IPS-20b (cell line): ENCODE results near the gene ADARB2.

Experiments used
- H3K27ac ChIP-seq: one replicate; pipeline ENCODE4 v1.5.1; 2013; ENCODE audit warnings: low read length
- H3K27me3 ChIP-seq: 2 replicates; pipeline ENCODE4 v1.6.1; 2013; ENCODE audit warnings: mild to moderate bottlenecking, low read length, inconsistent platforms; ENCODE audit not compliant: insufficient read depth
- H3K36me3 ChIP-seq: 2 replicates; pipeline ENCODE4 v1.6.1; 2013; ENCODE audit warnings: low read depth, mild to moderate bottlenecking, inconsistent platforms, low read length, moderate library complexity; ENCODE audit not compliant: insufficient read depth
- H3K4me1 ChIP-seq: 2 replicates; pipeline ENCODE4 v1.6.1; 2013; ENCODE audit warnings: mild to moderate bottlenecking, control low read depth, inconsistent platforms, low read length, moderate library complexity; ENCODE audit not compliant: insufficient read depth
- H3K4me3 ChIP-seq: 2 replicates; pipeline ENCODE4 v1.5.1; 2013; ENCODE audit warnings: mild to moderate bottlenecking, low read length, inconsistent platforms
- H3K9ac ChIP-seq: 2 replicates; pipeline ENCODE4 v1.6.1; 2013; ENCODE audit warnings: low read depth, mild to moderate bottlenecking, inconsistent platforms, low read length, moderate library complexity
- H3K9me3 ChIP-seq: 2 replicates; pipeline ENCODE4 v1.6.1; 2013; ENCODE audit warnings: mild to moderate bottlenecking, low read depth, low read length, inconsistent platforms; ENCODE audit not compliant: insufficient read depth

Gene ADARB2

DNA sequence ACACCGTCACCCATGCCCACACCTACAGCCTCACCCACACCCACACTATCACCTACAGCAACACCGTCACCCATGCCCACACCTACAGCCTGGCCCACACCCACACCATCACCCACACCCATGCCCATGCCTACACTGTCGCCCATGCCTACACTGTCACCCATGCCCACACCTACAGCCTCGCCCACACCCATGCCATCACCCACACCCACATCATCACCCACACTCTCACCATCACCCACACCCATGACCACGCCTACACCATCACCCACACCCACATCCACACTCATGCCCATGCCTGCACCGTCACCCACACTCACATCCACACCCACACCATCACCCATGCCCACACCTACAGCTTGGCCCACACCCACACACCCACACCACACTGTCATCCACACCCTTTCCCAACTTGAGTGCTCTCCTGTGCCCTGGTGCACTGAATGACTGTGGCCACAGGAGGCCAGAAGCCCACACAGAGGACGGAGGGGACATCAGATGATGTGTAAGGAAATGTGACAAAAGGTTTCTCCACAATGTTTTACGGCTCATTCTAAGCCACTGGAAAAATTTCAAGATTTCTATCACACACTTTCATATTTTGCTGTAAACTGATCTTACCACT, 527.9 kb downstream of the ADARB2 start:
- H3K9ac ChIP-seq: no peak overlapping the region
- no peaks in the 10 kb centered on the region for H3K4me1 ChIP-seq
- no peak overlapping the region for H3K27ac ChIP-seq
- H3K27me3 ChIP-seq: no peaks in the 10 kb centered on the region
- H3K36me3 ChIP-seq: no peaks in the 10 kb centered on the region
- no peaks in the 10 kb centered on the region for H3K9me3 ChIP-seq
- H3K4me3 ChIP-seq: no peak overlapping the region

DNA sequence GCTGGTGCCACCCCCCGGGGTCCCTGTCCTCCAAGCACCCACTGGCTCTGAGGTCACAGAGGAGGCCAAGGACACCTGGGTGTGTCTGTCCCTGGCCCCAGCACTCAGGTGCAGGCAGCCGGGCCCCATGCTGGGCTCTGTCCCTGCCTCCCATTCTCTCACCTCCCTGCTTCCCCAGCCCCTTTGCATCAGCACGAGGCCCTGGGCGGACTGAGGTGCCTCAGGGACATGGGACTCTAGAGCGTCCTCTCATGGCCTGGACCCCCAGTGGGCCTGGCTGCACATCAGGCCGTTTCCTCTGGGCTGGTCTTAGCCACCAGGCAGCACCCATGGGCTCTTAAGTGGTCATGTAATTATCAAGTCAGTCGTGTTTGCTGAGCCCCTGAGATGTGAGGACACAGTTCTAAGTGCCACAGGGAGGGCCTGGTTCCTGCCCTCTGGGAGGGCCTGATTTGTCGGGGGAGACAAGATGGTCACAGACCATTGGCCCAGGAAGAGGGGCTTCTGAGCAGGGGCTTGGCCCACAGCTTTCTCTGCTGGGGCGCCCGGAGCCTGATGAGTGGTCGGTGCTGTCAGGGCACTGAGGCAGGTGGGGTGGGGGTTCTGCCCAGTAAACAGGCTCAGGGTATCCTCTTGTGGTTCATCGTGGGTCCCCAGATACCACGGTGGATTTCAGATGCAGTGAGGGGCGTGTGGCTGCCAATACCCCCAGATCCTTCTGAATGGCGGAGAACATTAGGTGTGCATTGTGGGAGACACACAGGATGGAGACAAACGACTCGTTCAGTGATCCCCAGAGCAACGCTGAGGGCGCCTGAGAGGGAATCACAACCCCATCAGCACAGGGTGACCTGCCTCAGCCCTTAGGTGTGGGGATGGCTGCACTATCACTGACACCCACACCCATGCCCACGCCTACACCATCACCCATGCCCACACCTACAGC, 528.7 kb downstream of the ADARB2 start:
- H3K27me3 ChIP-seq: no peaks in the 10 kb centered on the region
- no peaks in the 10 kb centered on the region for H3K9me3 ChIP-seq
- no peak overlapping the region for H3K9ac ChIP-seq
- H3K36me3 ChIP-seq: no peaks in the 10 kb centered on the region
- no peak overlapping the region for H3K27ac ChIP-seq
- H3K4me3 ChIP-seq: no peak overlapping the region
- H3K4me1 ChIP-seq: no peaks in the 10 kb centered on the region

DNA sequence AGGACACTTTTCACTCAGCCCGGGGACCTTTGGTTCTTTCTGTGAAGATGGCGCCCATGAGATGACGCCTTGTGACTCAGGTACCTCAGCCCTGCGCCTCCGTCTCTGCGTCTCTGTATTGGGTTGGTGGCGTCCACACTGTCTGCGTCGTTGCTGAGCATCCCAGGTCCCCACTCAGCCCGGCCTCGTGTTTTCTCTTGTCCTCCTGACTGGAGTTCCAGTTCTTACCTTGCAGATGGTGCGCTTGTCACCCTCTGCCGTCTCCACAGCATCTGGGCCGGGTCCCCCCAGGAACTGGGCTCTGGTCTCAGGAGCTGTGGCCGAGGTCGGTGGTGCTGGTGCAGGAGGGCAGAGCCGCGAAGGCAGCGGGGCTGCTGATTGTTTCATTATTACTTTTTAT, 530.7 kb downstream of the ADARB2 start:
- Histone ChIP-seq H3K27ac (no peak overlapping the region), H3K4me1 (no peaks in the 10 kb centered on the region), H3K9ac (no peak overlapping the region), H3K27me3 (no peaks in the 10 kb centered on the region), H3K4me3 (no peak overlapping the region), H3K36me3 (no peaks in the 10 kb centered on the region), H3K9me3 (no peaks in the 10 kb centered on the region)

DNA sequence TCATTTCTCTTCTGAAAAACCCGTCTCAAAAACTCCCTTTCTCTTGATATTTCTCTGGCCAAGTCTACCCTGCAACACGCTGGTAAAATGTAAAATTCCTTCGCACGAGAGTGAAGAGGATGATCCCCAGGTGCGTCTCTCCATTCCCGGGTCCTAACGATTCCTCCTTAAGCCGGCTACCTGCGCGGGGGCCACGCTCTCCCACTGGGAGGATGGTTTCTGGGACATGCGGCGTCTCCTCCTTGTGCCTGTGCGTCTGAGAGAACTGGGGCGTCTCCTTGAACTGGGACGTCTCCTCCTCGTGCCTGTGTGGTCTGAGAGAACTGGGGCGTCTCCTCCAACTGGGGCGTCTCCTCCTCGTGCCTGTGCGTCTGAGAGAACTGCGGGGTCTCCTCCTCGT, 531.2 kb downstream of the ADARB2 start:
- no peaks in the 10 kb centered on the region for H3K4me1 ChIP-seq
- H3K27me3 ChIP-seq: no peaks in the 10 kb centered on the region
- H3K4me3 ChIP-seq: no peak overlapping the region
- H3K36me3 ChIP-seq: no peaks in the 10 kb centered on the region
- H3K9ac ChIP-seq: no peak overlapping the region
- no peak overlapping the region for H3K27ac ChIP-seq
- H3K9me3 ChIP-seq: no peaks in the 10 kb centered on the region

DNA sequence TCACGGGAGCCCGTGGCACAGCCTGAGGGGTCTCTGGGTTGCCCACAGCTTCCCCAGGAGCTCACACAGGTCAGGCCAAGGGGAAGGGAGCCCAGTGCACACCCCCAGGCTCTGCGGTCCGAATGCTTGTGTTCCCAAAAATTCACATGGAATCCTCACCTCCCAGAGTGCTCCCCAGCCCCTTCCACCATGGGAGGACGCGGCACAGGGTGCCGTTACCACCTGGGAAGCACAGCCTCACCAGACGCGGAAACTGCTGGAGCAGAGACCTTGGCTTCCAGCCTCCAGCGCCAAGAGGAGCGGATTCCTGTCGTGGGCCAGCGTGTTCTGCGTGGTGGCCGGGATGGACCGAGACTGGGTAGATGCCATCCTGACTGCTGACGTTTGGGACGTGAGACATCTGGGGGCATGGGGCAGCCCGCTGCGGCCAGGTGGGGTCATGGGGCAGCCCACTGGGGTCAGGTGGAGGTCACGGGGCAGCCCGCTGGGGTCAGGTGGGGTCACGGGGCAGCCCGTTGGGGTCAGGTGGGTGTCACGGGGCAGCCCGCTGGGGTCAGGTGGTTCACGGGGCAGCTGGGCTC, 531.8 kb downstream of the ADARB2 start:
- Histone ChIP-seq H3K36me3 (no peaks in the 10 kb centered on the region), H3K4me3 (no peak overlapping the region), H3K27me3 (no peaks in the 10 kb centered on the region), H3K27ac (no peak overlapping the region), H3K4me1 (peaks cover 4% of the 10 kb centered on the region; the same call in 1 of the 2 replicates), H3K9me3 (no peaks in the 10 kb centered on the region), H3K9ac (no peak overlapping the region)

DNA sequence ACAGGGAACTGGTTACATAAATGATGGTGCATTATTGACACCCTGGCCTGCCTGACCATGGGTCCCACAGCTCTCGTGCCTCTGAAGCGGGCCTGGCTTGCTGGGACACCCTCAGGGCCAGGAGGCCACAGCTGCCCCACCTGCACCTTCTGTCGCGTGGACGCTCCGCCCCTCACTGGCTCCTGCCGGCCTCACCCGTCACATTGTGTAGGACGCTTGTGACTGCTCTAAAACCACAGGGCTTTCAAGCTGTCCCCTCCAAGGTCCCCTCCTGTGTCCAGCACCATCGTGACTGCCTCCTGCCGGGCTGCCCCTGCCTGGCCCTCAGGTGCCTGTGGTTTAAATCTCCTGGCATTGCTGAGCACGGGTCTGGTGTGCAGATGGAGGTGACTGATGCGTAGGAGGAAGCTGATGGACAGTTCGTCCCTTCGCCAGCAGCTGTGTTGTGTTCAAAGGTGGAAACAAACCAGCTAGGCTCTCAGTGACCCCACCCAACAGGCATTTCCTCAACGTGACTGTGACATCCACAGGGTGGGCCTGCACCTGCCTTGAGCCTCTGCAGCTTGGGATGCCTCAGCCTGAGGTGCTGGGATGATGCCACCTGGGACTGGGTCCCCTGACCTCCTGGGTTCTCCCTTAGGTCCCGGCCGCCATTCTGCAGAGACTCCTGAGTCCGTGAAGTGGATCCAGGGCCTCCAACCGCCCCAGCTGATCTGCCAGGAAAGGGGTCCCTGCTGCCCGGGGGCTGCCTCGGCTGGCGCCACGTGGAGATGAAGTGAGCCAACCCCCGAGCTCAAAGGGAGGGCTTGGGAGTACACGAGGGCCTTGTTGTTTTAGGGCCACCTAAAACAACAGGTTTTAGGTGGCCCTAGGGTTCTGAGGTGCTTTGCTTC, 532.6 kb downstream of the ADARB2 start:
- H3K27ac ChIP-seq: no peak overlapping the region
- no peak overlapping the region for H3K9ac ChIP-seq
- peaks cover 6% of the 10 kb centered on the region; the same call in 1 of the 2 replicates for H3K4me1 ChIP-seq
- no peaks in the 10 kb centered on the region for H3K36me3 ChIP-seq
- H3K9me3 ChIP-seq: no peaks in the 10 kb centered on the region
- H3K4me3 ChIP-seq: no peak overlapping the region
- no peaks in the 10 kb centered on the region for H3K27me3 ChIP-seq

DNA sequence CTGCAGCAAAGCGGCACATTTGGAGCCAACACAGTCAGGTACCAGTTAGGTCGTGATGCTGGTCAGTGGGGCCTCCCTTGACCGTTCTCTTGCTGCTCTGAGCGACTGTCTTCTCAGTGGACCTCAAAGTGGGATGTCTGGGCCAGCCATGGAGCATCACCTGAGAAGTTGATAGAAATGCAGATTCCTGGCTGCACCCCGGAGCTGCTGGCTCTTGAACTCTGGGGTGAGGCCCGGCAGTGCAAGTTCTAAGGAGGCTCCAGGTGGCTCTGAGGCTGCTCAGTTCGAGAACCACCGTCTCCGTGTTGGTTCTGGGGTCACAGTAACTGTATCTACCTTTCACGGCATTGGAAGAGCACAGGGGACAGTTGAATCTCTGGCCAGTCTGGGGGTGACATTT, 533.6 kb downstream of the ADARB2 start:
- Histone ChIP-seq H3K36me3 (no peaks in the 10 kb centered on the region), H3K9ac (no peak overlapping the region), H3K27ac (no peak overlapping the region), H3K4me1 (peaks cover 9% of the 10 kb centered on the region; the same call in 1 of the 2 replicates), H3K27me3 (no peaks in the 10 kb centered on the region), H3K4me3 (no peak overlapping the region), H3K9me3 (no peaks in the 10 kb centered on the region)

GRCh38 chr10:1203216-1203615, 534.1 kb downstream of the ADARB2 start:
- no peaks in the 10 kb centered on the region for H3K9me3 ChIP-seq
- H3K27me3 ChIP-seq: no peaks in the 10 kb centered on the region
- no peak overlapping the region for H3K9ac ChIP-seq
- no peaks in the 10 kb centered on the region for H3K36me3 ChIP-seq
- H3K27ac ChIP-seq: no peak overlapping the region
- H3K4me3 ChIP-seq: no peak overlapping the region
- peaks cover 12% of the 10 kb centered on the region; the same call in 1 of the 2 replicates for H3K4me1 ChIP-seq

DNA sequence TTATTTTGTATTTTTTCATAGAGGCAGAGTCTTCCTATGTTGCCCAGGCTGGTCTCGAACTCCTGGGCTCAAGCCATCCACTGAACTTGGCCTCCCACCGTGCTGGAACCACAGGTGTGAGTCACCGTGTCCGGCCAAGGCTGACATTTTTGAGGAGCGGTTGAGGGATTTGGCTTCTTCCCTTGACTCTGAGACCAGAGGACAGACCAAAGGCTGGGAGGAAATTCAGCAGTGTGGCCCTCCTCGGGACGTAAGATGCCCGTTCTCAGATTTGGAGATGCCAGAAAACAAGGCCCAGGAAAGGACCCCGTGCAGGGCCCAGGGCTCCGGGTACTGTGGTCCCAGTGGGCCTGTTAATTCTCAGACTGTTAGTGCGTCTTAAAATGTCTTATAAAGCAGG, 535.0 kb downstream of the ADARB2 start:
- H3K9me3 ChIP-seq: no peaks in the 10 kb centered on the region
- no peaks in the 10 kb centered on the region for H3K36me3 ChIP-seq
- no peak overlapping the region for H3K4me3 ChIP-seq
- no peaks in the 10 kb centered on the region for H3K27me3 ChIP-seq
- H3K9ac ChIP-seq: no peak overlapping the region
- H3K27ac ChIP-seq: no peak overlapping the region
- peaks cover 12% of the 10 kb centered on the region; the same call in 1 of the 2 replicates for H3K4me1 ChIP-seq

GRCh38 chr10:1200866-1201807, 536.2 kb downstream of the ADARB2 start:
- Histone ChIP-seq H3K9me3 (no peaks in the 10 kb centered on the region), H3K27ac (no peak overlapping the region), H3K4me3 (no peak overlapping the region), H3K4me1 (peaks cover 12% of the 10 kb centered on the region; the same call in 1 of the 2 replicates), H3K9ac (no peak overlapping the region), H3K27me3 (no peaks in the 10 kb centered on the region), H3K36me3 (no peaks in the 10 kb centered on the region)
